Measurements from ENCODE around the gene DAB2IP. TPM values are rescaled to one million over a fixed set of nuclear protein-coding genes. Genes with fewer than 3 reads are reported as not detected.

Gene DAB2IP
- total RNA-seq, 1 donor from 2014 or later: 24.3 TPM

DNA sequence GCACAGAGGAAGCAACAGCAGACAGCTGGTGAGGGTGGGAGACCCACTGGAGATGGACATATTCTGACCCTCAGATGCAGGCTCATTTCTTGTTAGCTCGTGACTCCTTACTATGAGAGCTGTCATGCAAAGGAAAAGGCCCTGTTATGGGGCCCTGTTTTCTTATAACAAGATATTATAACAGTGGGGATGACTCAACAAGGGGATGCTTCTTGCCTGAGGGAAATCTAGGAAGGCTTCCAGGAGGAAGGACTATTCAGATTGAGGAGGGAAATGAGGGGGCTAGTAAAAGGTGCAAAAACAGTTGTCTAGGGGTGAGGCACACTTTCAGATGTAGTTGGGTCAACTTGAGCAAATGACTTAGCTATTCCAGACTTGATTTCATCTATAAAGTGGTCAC lies 83.0 kb downstream of the DAB2IP start:
- peaks cover 19% of the 10 kb centered on the region for H3F3A ChIP-seq (ENCODE audit: low read depth)
- no peak for TF ChIP-seq EZH2phosphoT487 (IDR thresholded peaks at IDR 0.05)
- no peak for TF ChIP-seq EZH2 (IDR thresholded peaks at IDR 0.05)
- TF ChIP-seq, protein P1, sequence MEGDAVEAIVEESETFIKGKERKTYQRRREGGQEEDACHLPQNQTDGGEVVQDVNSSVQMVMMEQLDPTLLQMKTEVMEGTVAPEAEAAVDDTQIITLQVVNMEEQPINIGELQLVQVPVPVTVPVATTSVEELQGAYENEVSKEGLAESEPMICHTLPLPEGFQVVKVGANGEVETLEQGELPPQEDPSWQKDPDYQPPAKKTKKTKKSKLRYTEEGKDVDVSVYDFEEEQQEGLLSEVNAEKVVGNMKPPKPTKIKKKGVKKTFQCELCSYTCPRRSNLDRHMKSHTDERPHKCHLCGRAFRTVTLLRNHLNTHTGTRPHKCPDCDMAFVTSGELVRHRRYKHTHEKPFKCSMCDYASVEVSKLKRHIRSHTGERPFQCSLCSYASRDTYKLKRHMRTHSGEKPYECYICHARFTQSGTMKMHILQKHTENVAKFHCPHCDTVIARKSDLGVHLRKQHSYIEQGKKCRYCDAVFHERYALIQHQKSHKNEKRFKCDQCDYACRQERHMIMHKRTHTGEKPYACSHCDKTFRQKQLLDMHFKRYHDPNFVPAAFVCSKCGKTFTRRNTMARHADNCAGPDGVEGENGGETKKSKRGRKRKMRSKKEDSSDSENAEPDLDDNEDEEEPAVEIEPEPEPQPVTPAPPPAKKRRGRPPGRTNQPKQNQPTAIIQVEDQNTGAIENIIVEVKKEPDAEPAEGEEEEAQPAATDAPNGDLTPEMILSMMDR (IDR thresholded peaks at IDR 0.05): no peak
- Mint-ChIP-seq H3K9me3 (no peaks in the 10 kb centered on the region), H3K27ac (no peak overlapping the region), H3K36me3 (peaks cover 2% of the 10 kb centered on the region), H3K27me3 (ENCODE audit: insufficient read depth, low read depth) (peaks cover 16% of the 10 kb centered on the region), H3K4me1 (peaks cover 46% of the 10 kb centered on the region), H3K4me3 (peak overlapping the region; percentile 16)
- H3K4me1 ChIP-seq: peaks cover 33% of the 10 kb centered on the region
- no peak overlapping the region for H2AFZ ChIP-seq (replicated peaks)
- no peak for DNase-seq (ENCODE audit: low spot score)
- no peak overlapping the region for H3K27ac ChIP-seq
- peaks cover 69% of the 10 kb centered on the region for H3K79me2 ChIP-seq (ENCODE audit: low read depth)
- peaks cover 10% of the 10 kb centered on the region for H3K27me3 ChIP-seq
- no peaks in the 10 kb centered on the region for H3K9me3 ChIP-seq (ENCODE audit: low read depth)
- H3K36me3 ChIP-seq: no peaks in the 10 kb centered on the region
- peaks cover 97% of the 10 kb centered on the region for H4K20me1 ChIP-seq (ENCODE audit: low read depth)
- no peak overlapping the region for H3K4me3 ChIP-seq
- H3K9ac ChIP-seq: no peak overlapping the region
- H3K4me2 ChIP-seq: no peak overlapping the region

DNA sequence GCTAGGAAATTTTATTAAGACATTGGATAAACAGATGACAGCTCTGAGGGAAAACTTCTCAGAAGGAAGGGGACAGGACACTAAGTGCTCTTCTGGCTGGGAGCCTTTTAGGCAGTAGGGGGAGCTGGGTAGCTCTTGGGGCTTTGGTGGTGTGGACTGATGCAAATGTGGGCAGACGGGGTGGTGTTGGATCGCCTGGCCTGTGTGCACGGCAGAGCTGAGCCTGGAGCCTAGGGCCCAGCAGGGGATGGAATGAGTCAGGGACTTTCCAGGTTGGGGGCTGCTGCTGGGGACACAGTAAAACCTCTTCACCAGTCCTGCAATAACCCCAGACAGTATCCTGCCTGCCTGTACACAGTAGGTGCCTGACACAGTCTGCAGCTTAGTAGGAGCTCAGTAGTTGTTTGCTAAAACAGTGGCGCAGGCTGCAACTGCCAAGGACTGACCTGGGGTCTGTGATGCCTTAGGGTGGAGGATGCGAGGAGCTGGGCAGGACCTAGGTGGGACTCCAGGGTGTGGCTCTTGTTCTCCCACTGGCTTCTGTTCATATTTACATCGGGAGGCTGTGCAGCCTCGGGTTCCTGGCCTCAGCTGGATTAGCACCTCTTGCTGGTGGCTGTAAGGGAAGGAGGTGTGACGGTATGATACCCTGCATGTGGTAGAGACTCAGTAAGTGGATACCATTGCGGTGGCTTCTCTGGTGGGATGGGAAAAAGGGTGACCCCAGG lies 83.8 kb downstream of the DAB2IP start:
- H3K9ac ChIP-seq: no peak overlapping the region

DNA sequence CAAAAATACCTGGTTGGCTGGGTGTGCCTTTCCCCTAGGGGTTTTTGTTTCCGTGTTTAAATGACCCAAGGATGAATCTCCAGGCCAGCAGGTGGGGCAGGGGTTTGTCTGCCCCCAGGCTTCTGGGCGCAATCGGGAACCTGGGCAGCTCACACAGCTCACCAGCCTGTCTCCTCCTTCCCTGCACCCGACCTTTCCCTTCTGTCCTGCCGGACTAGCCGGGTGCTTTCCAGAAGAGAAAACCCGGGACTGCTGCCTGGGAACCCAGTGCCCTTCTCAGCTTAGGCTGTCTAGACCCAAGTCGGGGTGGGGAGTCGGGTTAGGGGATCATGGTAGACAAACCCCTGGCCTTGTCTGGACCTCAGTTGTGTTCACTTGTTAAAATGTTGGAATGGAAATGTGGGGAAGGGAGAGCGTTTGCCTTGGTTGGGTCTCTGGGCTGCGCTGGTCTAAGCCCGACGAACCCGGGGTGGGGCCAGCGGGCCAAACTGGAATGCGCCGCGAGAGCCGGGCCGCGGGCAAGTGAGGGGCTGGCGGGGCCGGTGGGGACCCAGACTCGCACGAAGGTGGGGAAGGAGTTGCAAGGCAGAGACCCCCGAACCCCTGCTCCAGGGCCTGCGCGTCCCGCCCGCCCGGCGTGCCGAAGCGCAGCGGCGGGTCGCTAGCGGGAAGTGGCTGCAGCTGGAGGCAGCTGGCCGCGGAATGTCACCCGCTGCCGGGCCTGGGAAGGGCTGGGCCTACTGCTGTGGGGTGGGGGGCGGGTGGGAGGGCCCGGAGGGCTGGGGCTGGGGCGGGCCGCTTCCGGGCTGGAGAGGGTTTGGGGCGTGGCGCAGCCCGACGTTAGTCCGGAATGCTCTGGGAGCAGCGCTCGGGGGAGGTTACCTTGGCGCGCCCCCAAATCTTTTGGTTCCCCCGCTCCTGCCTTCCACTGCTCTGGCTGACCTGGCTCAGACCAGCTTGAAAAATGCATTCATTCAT lies 84.6 kb downstream of the DAB2IP start:
- peaks cover 70% of the 10 kb centered on the region for H3K79me2 ChIP-seq (ENCODE audit: low read depth)
- peaks cover 48% of the 10 kb centered on the region for H3K4me1 ChIP-seq
- peak overlapping the region; percentile 96 for H3K4me2 ChIP-seq
- no peaks in the 10 kb centered on the region for H3K9me3 ChIP-seq (ENCODE audit: low read depth)
- H2AFZ ChIP-seq (replicated peaks): no peak overlapping the region
- H3K4me3 Mint-ChIP-seq: peak overlapping the region; percentile 83
- peak overlapping the region; percentile 51 for H3K9ac ChIP-seq
- peaks cover 19% of the 10 kb centered on the region for H3F3A ChIP-seq (ENCODE audit: low read depth)
- DNase-seq (ENCODE audit: low spot score): peak; percentile 91
- peaks cover 18% of the 10 kb centered on the region for H3K27me3 Mint-ChIP-seq (ENCODE audit: insufficient read depth, low read depth)
- H3K4me1 Mint-ChIP-seq: peaks cover 62% of the 10 kb centered on the region
- H3K27me3 ChIP-seq: peaks cover 10% of the 10 kb centered on the region
- no peak overlapping the region for H3K27ac Mint-ChIP-seq
- H3K36me3 Mint-ChIP-seq: peaks cover 2% of the 10 kb centered on the region
- H4K20me1 ChIP-seq (ENCODE audit: low read depth): peaks cover 97% of the 10 kb centered on the region
- peak overlapping the region; percentile 63 for H3K4me3 ChIP-seq
- H3K36me3 ChIP-seq: no peaks in the 10 kb centered on the region
- no peak overlapping the region for H3K27ac ChIP-seq
- TF ChIP-seq EZH2phosphoT487 (IDR thresholded peaks at IDR 0.05) (no peak), EZH2 (IDR thresholded peaks at IDR 0.05) (peak; percentile 54)
- H3K9me3 Mint-ChIP-seq: no peaks in the 10 kb centered on the region

More for the DNA sequence above, 83.8 kb downstream of the DAB2IP start:
- DNase-seq (ENCODE audit: low spot score): peak; percentile 80
- Histone ChIP-seq H3K27me3 (peaks cover 10% of the 10 kb centered on the region), H3K9me3 (ENCODE audit: low read depth) (no peaks in the 10 kb centered on the region), H3K27ac (no peak overlapping the region), H3F3A (ENCODE audit: low read depth) (peaks cover 19% of the 10 kb centered on the region), H3K4me2 (peak overlapping the region; percentile 96), H3K4me1 (peaks cover 39% of the 10 kb centered on the region), H3K36me3 (no peaks in the 10 kb centered on the region), H3K79me2 (ENCODE audit: low read depth) (peaks cover 68% of the 10 kb centered on the region), H3K4me3 (peak overlapping the region; percentile 63), H4K20me1 (ENCODE audit: low read depth) (peaks cover 97% of the 10 kb centered on the region), H2AFZ (replicated peaks) (no peak overlapping the region)
- Mint-ChIP-seq H3K9me3 (no peaks in the 10 kb centered on the region), H3K36me3 (peaks cover 2% of the 10 kb centered on the region), H3K4me1 (peaks cover 53% of the 10 kb centered on the region), H3K27ac (no peak overlapping the region), H3K4me3 (peak overlapping the region; percentile 83), H3K27me3 (ENCODE audit: insufficient read depth, low read depth) (peaks cover 18% of the 10 kb centered on the region)
- TF ChIP-seq, protein P1 (IDR thresholded peaks at IDR 0.05): peak; percentile 70
- TF ChIP-seq EZH2 (IDR thresholded peaks at IDR 0.05) (peak; percentile 23), EZH2phosphoT487 (IDR thresholded peaks at IDR 0.05) (no peak)

Measured in neural progenitor cell (in vitro differentiated cells).